Tibial nerve (tissue), 4 donors: ENCODE measurements around the gene LTBP2.

ENCODE experiments used
- CTCF ChIP-seq, 5 experiments: fragments of 200-600 bp in 3 of 5; fragments of 450-650 bp in 2 of 5; sonication (generic) in 3 of 5; IDR thresholded peaks; one replicate each; pipeline ENCODE4 v1.5.1; 2016 to 2019; ENCODE audit warnings: antibody characterized with exemption in 5 of 5, mild to moderate bottlenecking in 3 of 5, moderate library complexity in 2 of 5
- EP300 ChIP-seq, 2 donors: sonication (generic); formaldehyde crosslinking; IDR thresholded peaks; one replicate each; pipeline ENCODE4 v1.6.1; 2017; ENCODE audit warnings: antibody characterized with exemption in 2 of 2, mild to moderate bottlenecking in 1 of 2
- POLR2A ChIP-seq, 2 donors: fragments of 450-650 bp; IDR thresholded peaks; one replicate each; pipeline ENCODE4 v1.6.1; 2017; ENCODE audit warnings: antibody characterized with exemption in 2 of 2, mild to moderate bottlenecking in 2 of 2, moderate library complexity in 2 of 2

- TF ChIP-seq CTCF (IDR thresholded peaks at IDR 0.05) (no peak), POLR2A (IDR thresholded peaks at IDR 0.05) (no peak), EP300 (IDR thresholded peaks at IDR 0.05) (no peak)
These were observed 44.8 kb downstream of the LTBP2 start for GRCh38 chr14:74567219-74567618.
